ENCODE measurements around the gene RARA.

DNA sequence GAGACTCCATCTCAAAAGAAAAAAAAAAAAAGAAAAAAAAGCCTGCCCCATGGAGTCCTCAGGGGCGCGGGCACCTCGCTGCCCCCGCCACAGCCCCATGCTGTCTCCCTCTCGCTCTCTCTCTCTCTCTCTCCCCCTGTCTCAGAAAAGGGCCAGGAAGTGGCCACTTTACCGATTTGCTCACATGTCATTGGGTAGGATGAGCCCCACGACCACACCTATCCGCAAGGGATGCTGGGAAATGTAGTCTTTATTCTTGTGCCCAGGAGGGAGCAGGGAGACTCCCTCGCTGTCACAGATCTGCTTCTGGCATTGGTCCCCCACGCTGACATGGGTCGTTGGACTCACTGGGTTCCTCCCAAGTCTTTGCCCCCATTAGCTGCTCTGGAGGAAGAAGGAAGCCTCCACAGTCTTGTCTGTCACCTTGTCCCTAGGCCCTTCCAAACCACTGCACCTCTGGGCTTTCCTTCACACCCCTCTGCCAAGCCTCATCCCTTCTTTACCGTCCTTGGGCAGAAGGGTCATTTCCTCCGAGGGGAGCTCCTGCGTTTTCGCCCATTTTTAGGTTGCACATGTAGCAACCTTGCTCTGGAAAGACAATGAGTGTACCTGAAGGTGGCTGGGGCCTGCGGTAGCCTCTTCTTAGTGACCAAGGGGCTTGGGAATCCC is 62.4 kb downstream of the RARA start:
- TF ChIP-seq, protein P1, sequence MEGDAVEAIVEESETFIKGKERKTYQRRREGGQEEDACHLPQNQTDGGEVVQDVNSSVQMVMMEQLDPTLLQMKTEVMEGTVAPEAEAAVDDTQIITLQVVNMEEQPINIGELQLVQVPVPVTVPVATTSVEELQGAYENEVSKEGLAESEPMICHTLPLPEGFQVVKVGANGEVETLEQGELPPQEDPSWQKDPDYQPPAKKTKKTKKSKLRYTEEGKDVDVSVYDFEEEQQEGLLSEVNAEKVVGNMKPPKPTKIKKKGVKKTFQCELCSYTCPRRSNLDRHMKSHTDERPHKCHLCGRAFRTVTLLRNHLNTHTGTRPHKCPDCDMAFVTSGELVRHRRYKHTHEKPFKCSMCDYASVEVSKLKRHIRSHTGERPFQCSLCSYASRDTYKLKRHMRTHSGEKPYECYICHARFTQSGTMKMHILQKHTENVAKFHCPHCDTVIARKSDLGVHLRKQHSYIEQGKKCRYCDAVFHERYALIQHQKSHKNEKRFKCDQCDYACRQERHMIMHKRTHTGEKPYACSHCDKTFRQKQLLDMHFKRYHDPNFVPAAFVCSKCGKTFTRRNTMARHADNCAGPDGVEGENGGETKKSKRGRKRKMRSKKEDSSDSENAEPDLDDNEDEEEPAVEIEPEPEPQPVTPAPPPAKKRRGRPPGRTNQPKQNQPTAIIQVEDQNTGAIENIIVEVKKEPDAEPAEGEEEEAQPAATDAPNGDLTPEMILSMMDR (conservative IDR thresholded peaks at IDR 0.05), result no peak
- TF ChIP-seq ZFX (IDR thresholded peaks at IDR 0.05), result no peak
